HUES48 (cell line): ENCODE measurements around the gene RAB3IL1.
"Not testable (repeated sequence)": the region's sequence is repeated elsewhere in the genome, so short reads cannot be mapped to it uniquely, and the experiment has no call there.

ENCODE experiments used
- H3K27ac ChIP-seq: one replicate; pipeline ENCODE4 v1.7.0; 2013; ENCODE audit warnings: low read depth, low read length, inconsistent platforms
- H3K27me3 ChIP-seq: 2 replicates; pipeline ENCODE4 v1.6.1; 2013; ENCODE audit warnings: mild to moderate bottlenecking, low read length; ENCODE audit not compliant: control insufficient read depth, insufficient read depth
- H3K36me3 ChIP-seq: 2 replicates; pipeline ENCODE4 v1.6.1; 2013; ENCODE audit warnings: low read length; ENCODE audit not compliant: control insufficient read depth, insufficient read depth
- H3K4me1 ChIP-seq: 2 replicates; pipeline ENCODE4 v1.6.1; 2013; ENCODE audit warnings: mild to moderate bottlenecking, low read length; ENCODE audit not compliant: control insufficient read depth, insufficient read depth
- H3K4me3 ChIP-seq: 2 replicates; pipeline ENCODE4 v1.5.1; 2013; ENCODE audit warnings: mild to moderate bottlenecking, low read depth, low read length
- H3K9ac ChIP-seq: 2 replicates; pipeline ENCODE4 v1.6.1; 2013; ENCODE audit warnings: mild to moderate bottlenecking, low read depth, low read length, moderate library complexity
- H3K9me3 ChIP-seq: 2 replicates; pipeline ENCODE4 v1.6.1; 2013; ENCODE audit warnings: low read length; ENCODE audit not compliant: control insufficient read depth, insufficient read depth

RAB3IL1 gene

DNA sequence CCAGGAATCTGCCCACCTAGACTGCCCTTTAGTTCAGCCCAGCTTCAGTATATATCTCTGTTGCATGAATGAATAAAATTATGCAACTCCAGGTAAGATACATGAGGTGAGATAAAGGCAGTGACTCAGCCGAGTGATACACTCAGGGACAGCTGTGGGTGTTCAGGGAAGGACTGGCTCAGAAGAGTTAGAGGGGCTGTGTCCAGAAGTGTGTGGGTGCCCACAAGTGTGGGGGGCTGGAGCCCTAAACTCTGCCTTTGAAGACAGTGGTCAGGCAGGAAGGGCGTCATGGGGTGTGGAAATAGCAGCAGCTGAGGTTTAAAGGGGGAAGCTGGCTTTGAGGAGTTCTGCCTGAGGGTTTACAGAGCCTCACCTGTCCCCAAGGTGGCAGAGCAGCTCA lies 41.7 kb upstream of the RAB3IL1 start:
- no peak overlapping the region for H3K4me3 ChIP-seq
- peaks cover 19% of the 10 kb centered on the region for H3K27me3 ChIP-seq
- no peak overlapping the region for H3K27ac ChIP-seq
- H3K9me3 ChIP-seq, result no peaks in the 10 kb centered on the region
- peaks cover 11% of the 10 kb centered on the region for H3K36me3 ChIP-seq
- no peak overlapping the region for H3K9ac ChIP-seq
- no peaks in the 10 kb centered on the region; the same call in 1 of the 2 replicates for H3K4me1 ChIP-seq

DNA sequence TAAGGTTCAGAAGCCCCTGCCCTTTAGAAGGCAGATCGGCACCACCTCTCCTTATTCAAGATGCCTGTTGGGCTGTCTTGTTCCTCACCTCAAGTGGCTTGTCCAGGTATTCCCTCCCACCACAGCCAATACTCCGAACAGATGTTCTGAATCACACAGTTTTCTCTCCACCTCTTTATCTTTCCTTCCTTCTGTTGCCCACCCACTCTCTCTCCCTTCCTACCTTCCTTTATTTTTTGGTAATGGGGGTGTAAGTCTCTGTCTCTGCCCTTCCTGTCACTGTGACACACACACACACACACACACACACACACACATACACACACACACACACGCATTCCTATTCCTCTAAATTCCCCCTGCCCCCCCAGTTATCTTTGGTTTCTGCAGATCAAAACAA lies 41.2 kb upstream of the RAB3IL1 start:
- Histone ChIP-seq H3K9ac (no peak overlapping the region), H3K27me3 (peaks cover 19% of the 10 kb centered on the region), H3K27ac (no peak overlapping the region), H3K4me1 (no peaks in the 10 kb centered on the region; the same call in 1 of the 2 replicates), H3K9me3 (no peaks in the 10 kb centered on the region), H3K36me3 (peaks cover 6% of the 10 kb centered on the region), H3K4me3 (no peak overlapping the region)

DNA sequence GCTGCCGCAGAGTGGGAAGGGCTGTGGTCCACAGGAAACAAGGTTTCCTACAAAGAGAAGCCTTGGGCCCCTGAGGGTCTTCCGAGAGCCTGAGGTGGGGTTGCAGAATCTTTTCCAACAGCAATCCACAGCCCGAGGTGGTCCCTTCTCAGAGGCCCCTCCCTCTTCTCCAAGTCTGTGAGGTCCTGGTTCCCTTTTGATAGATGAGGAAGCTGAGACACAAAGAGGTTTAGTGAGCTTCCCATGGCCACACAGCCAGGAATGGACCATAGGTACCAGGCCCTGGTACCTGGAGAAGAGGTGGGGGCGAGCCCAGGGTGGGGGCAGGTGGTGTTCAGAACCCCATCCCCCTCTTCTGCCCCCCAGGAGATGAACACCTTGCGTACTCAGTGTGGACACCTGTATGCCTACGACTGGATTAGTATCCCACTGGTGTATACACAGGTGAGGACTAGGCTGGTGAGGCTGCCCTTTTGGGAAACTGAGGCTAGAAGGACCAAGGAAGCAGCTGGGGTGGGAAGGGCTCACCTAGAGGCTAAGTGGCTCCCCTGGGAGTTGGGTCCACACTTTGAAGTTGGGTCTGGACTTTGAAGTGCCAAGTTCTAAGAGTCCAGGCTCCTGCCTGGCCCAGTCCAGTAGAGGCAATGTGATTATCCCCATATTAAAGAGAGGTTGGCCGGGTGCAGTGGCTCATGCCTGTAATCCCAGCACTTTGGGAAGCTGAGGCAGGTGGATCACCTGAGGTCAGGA lies 39.8 kb upstream of the RAB3IL1 start:
- Histone ChIP-seq H3K27me3 (peaks cover 19% of the 10 kb centered on the region), H3K9me3 (no peaks in the 10 kb centered on the region), H3K4me3 (no peak overlapping the region), H3K9ac (no peak overlapping the region), H3K36me3 (no peaks in the 10 kb centered on the region), H3K27ac (no peak overlapping the region), H3K4me1 (no peaks in the 10 kb centered on the region; the same call in 1 of the 2 replicates)

DNA sequence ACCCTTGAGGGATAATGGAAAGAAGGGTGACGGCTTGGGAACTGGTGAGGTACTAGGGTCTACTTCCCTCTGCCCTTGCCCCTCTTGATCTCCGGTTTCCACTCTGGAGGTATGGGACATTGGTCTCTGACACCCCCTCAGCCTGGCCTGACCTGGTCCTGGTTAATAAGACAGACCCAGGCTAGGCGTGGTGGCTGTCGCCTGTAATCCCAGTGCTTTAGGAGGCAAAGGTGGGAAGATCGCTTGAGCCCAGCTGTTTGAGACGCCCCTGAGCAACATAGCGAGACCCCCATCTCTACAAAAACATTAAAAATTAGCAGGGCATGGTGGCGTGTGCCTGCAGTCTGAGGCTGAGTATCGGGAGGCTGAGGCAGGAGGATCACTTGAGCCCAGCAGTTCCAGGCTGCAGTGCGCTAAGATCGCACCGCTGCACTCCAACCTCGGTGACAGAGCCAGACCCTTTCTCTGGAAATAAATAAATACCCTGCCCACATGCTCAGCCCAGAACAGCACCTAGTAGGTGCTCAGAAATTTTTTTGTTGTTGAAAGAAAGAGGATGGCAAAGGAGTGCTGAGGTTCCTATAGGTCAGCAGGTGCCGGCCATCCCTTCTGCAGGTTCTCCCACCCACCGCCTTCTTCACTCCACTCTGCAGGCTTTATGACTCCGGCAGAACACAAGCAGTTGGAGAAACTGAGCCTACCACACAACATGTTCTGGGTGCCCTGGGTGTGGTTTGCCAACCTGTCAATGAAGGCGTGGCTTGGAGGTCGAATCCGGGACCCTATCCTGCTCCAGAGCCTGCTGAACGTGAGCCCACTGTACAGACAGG lies 39.0 kb upstream of the RAB3IL1 start:
- Histone ChIP-seq H3K4me3 (peak overlapping the region; percentile 5; the same call in 1 of the 2 replicates), H3K27ac (no peak overlapping the region), H3K9ac (no peak overlapping the region), H3K27me3 (peaks cover 19% of the 10 kb centered on the region), H3K9me3 (no peaks in the 10 kb centered on the region), H3K36me3 (no peaks in the 10 kb centered on the region), H3K4me1 (no peaks in the 10 kb centered on the region; the same call in 1 of the 2 replicates)

DNA sequence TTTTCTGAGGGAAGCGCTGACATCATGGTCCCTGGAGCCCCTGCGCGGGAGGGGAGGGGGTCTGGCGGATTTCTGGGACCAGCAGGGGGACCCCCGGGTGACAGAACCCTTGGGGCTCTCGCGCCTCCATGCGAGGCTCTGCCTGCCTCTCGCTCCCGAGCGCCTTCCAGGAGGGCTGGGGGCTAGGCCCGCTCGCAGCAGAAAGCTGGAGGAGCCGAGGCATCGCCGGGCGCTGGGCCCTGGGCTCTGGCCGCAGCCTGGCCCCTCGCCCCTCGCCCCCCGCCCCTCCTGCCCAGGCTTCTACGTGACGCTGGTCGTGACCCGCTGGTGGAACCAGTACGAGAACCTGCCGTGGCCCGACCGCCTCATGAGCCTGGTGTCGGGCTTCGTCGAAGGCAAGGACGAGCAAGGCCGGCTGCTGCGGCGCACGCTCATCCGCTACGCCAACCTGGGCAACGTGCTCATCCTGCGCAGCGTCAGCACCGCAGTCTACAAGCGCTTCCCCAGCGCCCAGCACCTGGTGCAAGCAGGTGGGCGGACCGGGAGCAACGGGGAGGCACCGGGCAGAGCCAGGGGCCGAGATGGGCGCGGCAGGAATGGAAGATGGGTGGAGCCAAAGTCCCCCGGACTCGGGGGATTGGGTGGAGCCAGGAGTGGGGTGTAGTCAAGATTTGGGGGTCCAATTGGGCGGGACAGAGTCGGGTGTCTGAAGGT lies 38.2 kb upstream of the RAB3IL1 start:
- Histone ChIP-seq H3K9me3 (no peaks in the 10 kb centered on the region), H3K4me1 (no peaks in the 10 kb centered on the region; the same call in 1 of the 2 replicates), H3K36me3 (no peaks in the 10 kb centered on the region), H3K27ac (no peak overlapping the region), H3K9ac (no peak overlapping the region), H3K27me3 (peaks cover 19% of the 10 kb centered on the region), H3K4me3 (peak overlapping the region; percentile 58)

DNA sequence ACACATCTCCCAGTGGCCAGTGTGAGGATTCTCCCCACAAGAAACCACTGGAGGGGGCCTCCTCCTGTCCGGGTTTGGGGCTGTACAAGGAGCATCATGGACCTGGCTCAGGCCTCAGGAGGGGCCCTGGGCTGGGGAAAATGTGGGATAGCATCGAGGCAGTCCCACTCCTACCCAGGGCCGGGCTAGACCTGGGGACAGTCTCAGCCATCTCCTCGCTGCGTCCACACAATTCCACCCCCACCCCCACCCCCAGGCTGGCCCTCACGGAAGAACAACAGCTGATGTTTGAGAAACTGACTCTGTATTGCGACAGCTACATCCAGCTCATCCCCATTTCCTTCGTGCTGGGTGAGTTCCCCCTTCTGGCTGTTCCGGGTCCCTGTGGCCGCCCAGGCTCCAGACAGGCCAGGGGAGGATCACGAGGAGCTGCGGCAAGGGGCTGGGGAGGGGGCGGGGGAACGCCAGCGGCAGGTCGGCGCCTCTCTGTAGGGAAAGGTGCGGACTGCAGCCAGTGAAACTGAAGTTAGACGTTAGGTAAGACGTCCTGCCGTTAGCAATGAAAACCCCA lies 37.6 kb upstream of the RAB3IL1 start:
- H3K4me3 ChIP-seq, result peak overlapping the region; percentile 58
- peaks cover 19% of the 10 kb centered on the region for H3K27me3 ChIP-seq
- H3K9ac ChIP-seq, result no peak overlapping the region

DNA sequence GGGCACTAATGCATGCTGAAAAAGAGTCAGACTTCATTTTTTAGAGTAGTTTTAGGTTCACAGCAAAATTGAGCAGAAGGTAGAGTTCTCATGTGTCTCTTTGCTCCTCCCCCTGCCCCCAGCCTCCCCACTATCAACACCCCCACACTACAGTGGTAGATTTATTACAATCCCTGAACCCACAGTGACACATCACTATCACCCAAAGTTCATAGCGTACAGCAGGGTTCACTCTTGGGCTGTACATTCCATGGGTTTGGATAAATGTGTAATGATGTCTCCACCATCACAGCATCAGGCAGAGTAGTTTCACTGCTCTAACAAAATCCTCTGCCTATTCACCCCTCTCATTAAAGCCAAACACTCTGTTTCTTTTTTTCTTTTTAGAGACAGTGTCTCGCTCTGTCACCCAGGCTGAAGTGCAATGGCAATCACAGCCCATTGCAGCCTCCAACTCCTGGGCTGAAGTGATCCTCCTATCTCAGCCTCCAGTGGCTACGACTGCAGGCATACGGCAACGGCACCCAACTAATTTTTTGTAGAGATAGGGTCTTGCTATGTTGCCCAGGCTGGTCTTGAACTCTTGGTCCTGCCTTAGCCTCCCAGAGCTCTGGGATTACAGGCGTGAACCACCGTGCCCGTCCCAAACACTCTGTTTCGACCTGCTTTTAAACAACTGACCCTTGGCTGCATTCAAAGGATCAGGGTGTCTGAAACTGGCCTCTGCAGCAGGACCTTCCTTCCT lies 36.9 kb upstream of the RAB3IL1 start:
- Histone ChIP-seq H3K4me3 (0 out of 2 replicates have a peak overlapping the region, but pooled peaks have one; percentile 58), H3K27ac (no peak overlapping the region)

More for the DNA sequence above, 37.6 kb upstream of the RAB3IL1 start:
- Histone ChIP-seq H3K4me1 (peaks cover 2% of the 10 kb centered on the region), H3K27ac (no peak overlapping the region), H3K36me3 (no peaks in the 10 kb centered on the region), H3K9me3 (no peaks in the 10 kb centered on the region)

DNA sequence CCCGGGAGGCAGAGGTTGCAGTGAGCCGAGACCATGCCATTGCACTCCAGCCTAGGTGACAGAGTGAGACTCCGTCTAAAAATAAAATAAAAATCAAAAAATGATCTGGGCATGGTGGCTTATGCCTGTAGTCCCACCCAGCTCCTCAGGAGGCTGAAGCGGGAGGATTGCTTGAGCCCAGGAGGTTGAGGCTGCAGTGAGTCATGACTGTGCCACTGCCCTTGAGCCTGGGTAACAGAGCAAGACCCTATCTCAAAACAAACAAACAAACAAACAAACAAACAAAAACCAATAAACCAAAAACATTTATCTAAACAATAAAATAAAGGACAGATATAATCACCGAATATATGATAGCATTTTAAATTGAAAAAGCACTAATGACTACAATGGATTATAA lies 36.3 kb upstream of the RAB3IL1 start:
- H3K4me3 ChIP-seq, H3K27ac ChIP-seq, H3K36me3 ChIP-seq, H3K9ac ChIP-seq, H3K9me3 ChIP-seq: not testable (repeated sequence)
- peaks cover 19% of the 10 kb centered on the region for H3K27me3 ChIP-seq
- peaks cover 10% of the 10 kb centered on the region for H3K4me1 ChIP-seq

More for the DNA sequence above, 36.9 kb upstream of the RAB3IL1 start:
- peaks cover 7% of the 10 kb centered on the region for H3K4me1 ChIP-seq
- H3K9me3 ChIP-seq, result no peaks in the 10 kb centered on the region
- H3K27me3 ChIP-seq, result peaks cover 19% of the 10 kb centered on the region
- no peak overlapping the region for H3K9ac ChIP-seq
- H3K36me3 ChIP-seq, result no peaks in the 10 kb centered on the region

DNA sequence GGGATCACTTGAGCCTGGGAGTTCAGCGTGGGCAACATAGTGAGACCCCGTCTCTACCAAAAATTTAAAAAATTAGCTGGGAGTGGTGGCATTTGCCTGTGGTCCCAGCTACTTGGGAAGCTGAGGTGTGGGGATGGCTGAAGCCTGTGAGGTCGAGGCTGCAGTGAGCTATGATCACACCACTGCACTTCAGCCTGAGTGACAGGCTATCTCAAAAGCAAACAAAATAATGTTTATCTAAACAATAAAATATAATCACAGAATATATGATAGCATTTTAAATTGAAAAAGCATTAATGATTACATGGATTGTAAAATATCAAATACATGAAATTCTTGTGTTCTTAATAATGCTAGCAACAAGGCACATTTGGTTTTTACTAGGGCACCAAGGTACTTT lies 35.5 kb upstream of the RAB3IL1 start:
- Histone ChIP-seq H3K36me3 (no peaks in the 10 kb centered on the region), H3K4me3 (no peak overlapping the region), H3K27ac (no peak overlapping the region), H3K27me3 (peaks cover 19% of the 10 kb centered on the region), H3K9me3 (no peaks in the 10 kb centered on the region), H3K4me1 (peaks cover 10% of the 10 kb centered on the region), H3K9ac (no peak overlapping the region)

DNA sequence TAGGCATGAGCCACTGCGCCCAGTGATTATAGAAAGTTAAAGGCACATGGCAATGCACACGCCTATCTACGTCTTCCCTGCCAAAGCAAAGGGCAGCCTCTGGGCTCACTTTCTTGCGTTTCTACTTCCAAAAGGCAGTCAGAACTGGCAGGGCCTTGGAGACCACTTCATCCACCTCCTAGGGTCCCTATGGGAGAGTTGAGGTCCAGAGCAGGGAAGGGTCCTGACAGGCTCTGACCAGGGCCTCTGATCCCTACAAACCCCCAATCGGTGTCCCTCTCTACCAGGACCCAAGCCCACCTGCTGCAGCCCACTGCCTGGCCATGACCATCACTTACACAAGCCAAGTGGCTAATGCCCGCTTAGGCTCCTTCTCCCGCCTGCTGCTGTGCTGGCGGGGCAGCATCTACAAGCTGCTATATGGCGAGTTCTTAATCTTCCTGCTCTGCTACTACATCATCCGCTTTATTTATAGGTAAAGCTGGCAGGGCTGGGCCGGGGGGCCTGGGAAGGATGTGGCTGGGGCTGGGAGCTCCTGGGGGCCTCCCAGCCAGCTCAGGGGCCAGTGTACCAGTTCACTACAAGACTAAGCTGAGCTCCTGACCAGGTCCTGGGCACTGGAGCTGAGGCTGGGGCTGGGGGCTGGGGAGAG lies 34.2 kb upstream of the RAB3IL1 start:
- Histone ChIP-seq H3K9ac (no peak overlapping the region), H3K4me1 (peaks cover 10% of the 10 kb centered on the region), H3K4me3 (no peak overlapping the region), H3K27ac (no peak overlapping the region), H3K27me3 (peaks cover 16% of the 10 kb centered on the region), H3K36me3 (no peaks in the 10 kb centered on the region), H3K9me3 (no peaks in the 10 kb centered on the region)
